Esophagus muscularis mucosa (tissue), 4 donors: ENCODE data around the gene HTR3E. TPM values are rescaled to one million over a fixed set of nuclear protein-coding genes. Genes with fewer than 3 reads are reported as not detected.

Experiments
- DNase-seq: peaks from one replicate; pipeline ENCODE4 v3.0.0-alpha.2; 2017; ENCODE audit errors: extremely low spot score
- H3K27ac ChIP-seq, 4 donors: fragments of 200-600 bp; sonication (generic); replicated peaks in 1 of 4; 1 replicate in 3 of 4; 2 replicates in 1 of 4; pipeline ENCODE4 v1.5.1; 2016 to 2019; ENCODE audit warnings: mild to moderate bottlenecking in 1 of 4
- H3K27me3 ChIP-seq, 4 donors: fragments of 200-600 bp; sonication (generic); one replicate each; pipeline versions ENCODE4 v1.5.1 to v1.6.0; 2016 to 2019
- H3K36me3 ChIP-seq, 4 donors: fragments of 200-600 bp; sonication (generic); one replicate each; pipeline ENCODE4 v1.5.1; 2016 to 2019
- H3K4me1 ChIP-seq, 4 donors: fragments of 200-600 bp; sonication (generic); one replicate each; pipeline ENCODE4 v1.5.1; 2016 to 2019
- H3K4me3 ChIP-seq, 4 donors: fragments of 200-600 bp; sonication (generic); 1 replicate in 2 of 4; 2 replicates in 2 of 4; pipeline ENCODE4 v1.5.1; 2016 to 2019; ENCODE audit warnings: mild to moderate bottlenecking in 4 of 4, moderate library complexity in 1 of 4
- H3K9me3 ChIP-seq, 4 donors: fragments of 200-600 bp; sonication (generic); 1 replicate in 3 of 4; 2 replicates in 1 of 4; pipeline ENCODE4 v1.5.1; 2016 to 2019
- EP300 ChIP-seq: sonication (generic); formaldehyde crosslinking; IDR thresholded peaks from one replicate; pipeline ENCODE4 v1.6.1; 2017; ENCODE audit warnings: antibody characterized with exemption
- POLR2A ChIP-seq: fragments of 450-650 bp; IDR thresholded peaks from one replicate; pipeline ENCODE4 v1.6.1; 2017; ENCODE audit warnings: antibody characterized with exemption, moderate library complexity, mild to moderate bottlenecking, low read depth
- POLR2AphosphoS5 ChIP-seq, 2 donors: sonication (generic); formaldehyde crosslinking; IDR thresholded peaks; one replicate each; pipeline ENCODE4 v1.6.1; 2017; ENCODE audit warnings: antibody characterized with exemption in 2 of 2
- WGBS: methylation state at CpG from one replicate; pipeline ENCODE4 v1.1.5; 2018; 5-methylcytosine and 5-hydroxymethylcytosine counted together
- intact Hi-C: fragments of 100-400 bp; cut with DNase I; formaldehyde crosslinking; loops from one replicate; pipeline ENCODE4 v1.15.1; 2023
- total RNA-seq, 4 donors: library from RNA; depleted of rRNA; stranded (reverse); fragments of >200 nt; gene quantifications; one replicate each; pipeline versions ENCODE4 v1.1.0 to v1.2.1, GENCODE V29; 2016
- TF ChIP-seq, protein P1 (sequence below), 3 experiments: fragments of 200-600 bp in 2 of 3; fragments of 450-650 bp in 1 of 3; sonication (generic) in 2 of 3; IDR thresholded peaks; one replicate each; pipeline ENCODE4 v1.5.1; 2017 to 2019; ENCODE audit warnings: antibody characterized with exemption in 3 of 3, mild to moderate bottlenecking in 2 of 3, moderate library complexity in 1 of 3

HTR3E gene
- total RNA-seq, 4 donors from 2014 or later: not detected

DNA sequence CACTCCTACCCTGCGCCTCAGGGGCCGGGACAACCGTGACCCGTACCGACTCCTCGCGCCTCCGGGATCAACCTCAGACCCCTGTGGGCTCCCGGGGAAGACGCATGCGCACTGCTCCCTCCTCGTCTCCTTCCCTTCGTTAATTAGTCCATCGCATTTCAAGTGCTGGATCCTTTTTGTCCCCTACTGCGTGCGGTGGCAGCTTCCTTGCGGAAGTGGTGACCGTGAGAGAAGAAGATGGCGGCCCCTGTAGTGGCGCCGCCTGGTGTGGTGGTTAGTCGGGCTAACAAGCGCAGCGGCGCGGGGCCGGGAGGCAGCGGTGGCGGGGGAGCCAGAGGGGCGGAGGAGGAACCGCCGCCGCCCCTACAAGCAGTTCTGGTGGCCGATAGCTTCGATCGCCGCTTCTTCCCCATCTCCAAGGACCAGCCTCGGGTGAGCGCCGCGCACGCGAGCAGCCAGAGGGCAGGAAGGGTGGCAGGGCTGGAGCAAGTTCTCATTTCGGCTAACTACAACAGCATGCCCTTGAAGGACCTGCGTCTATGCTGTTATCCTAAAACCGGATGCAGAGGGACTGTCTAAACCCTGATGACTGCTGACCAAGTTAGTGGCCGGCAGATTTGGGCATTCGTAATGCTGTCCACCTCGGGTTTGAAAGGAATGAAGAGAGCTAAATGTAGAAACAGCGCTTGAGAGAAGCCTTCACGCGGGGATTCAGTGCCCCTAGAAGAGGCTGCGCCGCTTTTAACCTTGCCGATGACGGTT lies 38.5 kb downstream of the HTR3E start, which contains the start of gene EIF2B5:
TSS of gene EIF2B5 (plus strand) at position 210 of the 762 bp plus-strand sequence. CDS start at position 238, 28 bp downstream.
- Histone ChIP-seq H3K27ac (peak within 1 kb of the TSS; percentile 85 to 91 (median 88)), H3K9me3 (no peaks in the 10 kb centered on the region), H3K27me3 (no peaks in the 10 kb centered on the region), H3K36me3 (peaks cover 11 to 30% (median 23%) of the 10 kb centered on the region in 4 donors), H3K4me1 (peaks cover 14 to 35% (median 23%) of the 10 kb centered on the region in 4 donors), H3K4me3 (peak within 1 kb of the TSS; percentile 87 to 97 (median 92))
- TF ChIP-seq, protein P1, sequence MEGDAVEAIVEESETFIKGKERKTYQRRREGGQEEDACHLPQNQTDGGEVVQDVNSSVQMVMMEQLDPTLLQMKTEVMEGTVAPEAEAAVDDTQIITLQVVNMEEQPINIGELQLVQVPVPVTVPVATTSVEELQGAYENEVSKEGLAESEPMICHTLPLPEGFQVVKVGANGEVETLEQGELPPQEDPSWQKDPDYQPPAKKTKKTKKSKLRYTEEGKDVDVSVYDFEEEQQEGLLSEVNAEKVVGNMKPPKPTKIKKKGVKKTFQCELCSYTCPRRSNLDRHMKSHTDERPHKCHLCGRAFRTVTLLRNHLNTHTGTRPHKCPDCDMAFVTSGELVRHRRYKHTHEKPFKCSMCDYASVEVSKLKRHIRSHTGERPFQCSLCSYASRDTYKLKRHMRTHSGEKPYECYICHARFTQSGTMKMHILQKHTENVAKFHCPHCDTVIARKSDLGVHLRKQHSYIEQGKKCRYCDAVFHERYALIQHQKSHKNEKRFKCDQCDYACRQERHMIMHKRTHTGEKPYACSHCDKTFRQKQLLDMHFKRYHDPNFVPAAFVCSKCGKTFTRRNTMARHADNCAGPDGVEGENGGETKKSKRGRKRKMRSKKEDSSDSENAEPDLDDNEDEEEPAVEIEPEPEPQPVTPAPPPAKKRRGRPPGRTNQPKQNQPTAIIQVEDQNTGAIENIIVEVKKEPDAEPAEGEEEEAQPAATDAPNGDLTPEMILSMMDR (IDR thresholded peaks at IDR 0.05): peak; percentile 38 to 63 (median 60)
- peak; percentile 30 for TF ChIP-seq POLR2A
- TF ChIP-seq EP300: no peak
- TF ChIP-seq POLR2AphosphoS5 (IDR thresholded peaks at IDR 0.05): peak; percentile 90 to 94
- intact Hi-C loops: loop anchor here (2.0 to 5.0 kb wide), 3 partner anchors 39 to 238 kb away; partner anchors contain the start of genes ABCC5 and AP2M1
- DNase-seq: peak; percentile 97
- WGBS: under 1% methylated on average over 32 of the region's 56 CpGs

DNA sequence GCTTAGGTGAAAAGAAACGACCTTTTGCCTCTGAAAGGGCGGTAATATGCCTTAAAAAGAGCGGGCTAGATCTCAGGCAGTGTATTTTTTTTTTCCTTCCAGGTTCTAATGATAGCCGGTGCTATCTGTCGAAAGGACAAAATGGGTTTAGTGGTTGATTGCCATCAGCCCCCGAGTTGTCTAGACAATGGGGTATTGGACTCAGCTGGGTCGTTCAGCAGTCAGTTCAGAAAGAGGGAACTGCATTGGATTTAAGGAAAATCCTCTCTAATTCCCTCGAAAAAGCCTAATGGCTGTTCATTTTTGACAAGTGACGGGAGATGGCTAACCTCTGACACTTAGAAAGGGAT lies 39.0 kb downstream of the HTR3E start:
- Histone ChIP-seq H3K27me3 (no peaks in the 10 kb centered on the region), H3K4me1 (peaks cover 14 to 35% (median 23%) of the 10 kb centered on the region in 4 donors), H3K9me3 (no peaks in the 10 kb centered on the region), H3K27ac (peak overlapping the region; percentile 85 to 91 (median 88)), H3K4me3 (peak overlapping the region; percentile 87 to 97 (median 92)), H3K36me3 (peaks cover 16 to 36% (median 29%) of the 10 kb centered on the region in 4 donors)
- TF ChIP-seq, protein P1 (IDR thresholded peaks at IDR 0.05): no peak
- TF ChIP-seq POLR2AphosphoS5 (IDR thresholded peaks at IDR 0.05) (no peak), EP300 (no peak), POLR2A (no peak)
- WGBS: 3% methylated on average over 9 of the region's 9 CpGs
- intact Hi-C loops: loop anchor here (2.0 to 5.0 kb wide), 3 partner anchors 39 to 239 kb away; partner anchors contain the start of genes ABCC5 and AP2M1
- no peak for DNase-seq

DNA sequence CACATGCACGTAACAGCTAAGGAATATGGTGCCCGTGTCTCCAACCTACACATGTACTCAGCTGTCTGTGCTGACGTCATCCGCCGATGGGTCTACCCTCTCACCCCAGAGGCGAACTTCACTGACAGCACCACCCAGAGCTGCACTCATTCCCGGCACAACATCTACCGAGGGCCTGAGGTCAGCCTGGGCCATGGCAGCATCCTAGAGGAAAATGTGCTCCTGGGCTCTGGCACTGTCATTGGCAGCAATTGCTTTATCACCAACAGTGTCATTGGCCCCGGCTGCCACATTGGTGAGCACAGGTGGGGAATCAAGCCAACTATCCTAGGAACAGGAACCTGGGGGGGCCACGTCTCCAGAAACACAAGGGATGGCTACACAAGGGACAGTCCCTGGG lies 43.6 kb downstream of the HTR3E start:
- WGBS: 93% methylated on average over 9 of the region's 10 CpGs
- DNase-seq: no peak
- Histone ChIP-seq H3K27me3 (no peaks in the 10 kb centered on the region), H3K9me3 (no peaks in the 10 kb centered on the region), H3K4me1 (peaks cover 18 to 33% (median 27%) of the 10 kb centered on the region in 4 donors), H3K27ac (no peak overlapping the region), H3K36me3 (peaks cover 52 to 81% (median 74%) of the 10 kb centered on the region in 4 donors), H3K4me3 (no peak overlapping the region)
- intact Hi-C loops: loop anchor here (5.0 kb wide), 1 partner anchor 102 kb away; no protein-coding TSS in a partner anchor
- TF ChIP-seq POLR2A (no peak), POLR2AphosphoS5 (IDR thresholded peaks at IDR 0.05) (no peak), EP300 (no peak)
- TF ChIP-seq, protein P1 (IDR thresholded peaks at IDR 0.05): no peak

DNA sequence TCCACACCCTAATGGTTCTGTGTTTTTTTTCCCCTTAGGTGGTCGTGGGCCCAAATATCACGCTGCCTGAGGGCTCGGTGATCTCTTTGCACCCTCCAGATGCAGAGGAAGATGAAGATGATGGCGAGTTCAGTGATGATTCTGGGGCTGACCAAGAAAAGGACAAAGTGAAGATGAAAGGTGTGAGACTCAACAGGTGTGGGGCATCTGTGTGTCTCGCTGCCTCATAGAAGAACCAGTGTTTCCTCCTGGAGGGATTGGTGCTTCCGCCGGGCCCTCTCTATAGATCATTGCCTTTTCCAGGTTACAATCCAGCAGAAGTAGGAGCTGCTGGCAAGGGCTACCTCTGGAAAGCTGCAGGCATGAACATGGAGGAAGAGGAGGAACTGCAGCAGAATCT lies 45.3 kb downstream of the HTR3E start:
- peaks cover 52 to 95% (median 89%) of the 10 kb centered on the region in 4 donors for H3K36me3 ChIP-seq
- intact Hi-C loops: loop anchor here (5.0 kb wide), 1 partner anchor 100 kb away; no protein-coding TSS in a partner anchor
- TF ChIP-seq POLR2A (no peak), EP300 (no peak)

GRCh38 chr3:184143327-184143726 lies 46.5 kb downstream of the HTR3E start:
- Histone ChIP-seq H3K27me3 (no peaks in the 10 kb centered on the region), H3K36me3 (peaks cover 52 to 86% (median 80%) of the 10 kb centered on the region in 4 donors), H3K9me3 (no peaks in the 10 kb centered on the region), H3K4me1 (peaks cover 4 to 11% (median 8%) of the 10 kb centered on the region in 4 donors), H3K4me3 (no peak overlapping the region), H3K27ac (no peak overlapping the region)
- TF ChIP-seq POLR2AphosphoS5 (IDR thresholded peaks at IDR 0.05): no peak
- TF ChIP-seq, protein P1 (IDR thresholded peaks at IDR 0.05): no peak
- DNase-seq: no peak
- intact Hi-C loops: loop anchor here (5.0 kb wide), 1 partner anchor 99 kb away; no protein-coding TSS in a partner anchor
- 80% methylated on average over 1 of the region's 3 CpGs for WGBS

More for the DNA sequence above, 45.3 kb downstream of the HTR3E start:
- Histone ChIP-seq H3K27ac (no peak overlapping the region), H3K27me3 (no peaks in the 10 kb centered on the region), H3K4me3 (no peak overlapping the region), H3K4me1 (peaks cover 5 to 17% (median 12%) of the 10 kb centered on the region in 4 donors), H3K9me3 (no peaks in the 10 kb centered on the region)
- no peak for DNase-seq
- 92% methylated on average over 7 of the region's 7 CpGs for WGBS
